Measurements from ENCODE around the gene EOMES.

DNA sequence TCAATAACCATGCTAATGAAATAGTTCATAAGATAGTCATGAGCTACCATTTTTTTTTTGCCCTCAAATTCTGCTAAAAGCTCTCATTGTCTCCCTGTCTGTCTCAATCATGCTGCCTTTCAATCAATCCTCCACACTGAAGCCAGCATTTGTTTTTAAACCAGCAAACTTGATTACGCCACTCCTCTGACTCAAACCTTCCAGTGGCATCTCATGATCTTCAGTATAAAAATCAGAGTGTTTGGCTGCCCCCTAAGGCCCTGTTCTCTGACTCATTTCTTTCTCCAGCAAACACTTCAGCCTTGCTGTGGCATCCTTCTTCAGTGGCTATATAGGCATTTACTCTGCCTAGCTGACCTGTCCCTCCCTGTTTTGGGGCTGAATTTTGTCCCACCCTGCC lies 36.0 kb upstream of the EOMES start:
- no peak for TF ChIP-seq POLR2A (IDR thresholded peaks at IDR 0.05)
- TF ChIP-seq, protein P1, sequence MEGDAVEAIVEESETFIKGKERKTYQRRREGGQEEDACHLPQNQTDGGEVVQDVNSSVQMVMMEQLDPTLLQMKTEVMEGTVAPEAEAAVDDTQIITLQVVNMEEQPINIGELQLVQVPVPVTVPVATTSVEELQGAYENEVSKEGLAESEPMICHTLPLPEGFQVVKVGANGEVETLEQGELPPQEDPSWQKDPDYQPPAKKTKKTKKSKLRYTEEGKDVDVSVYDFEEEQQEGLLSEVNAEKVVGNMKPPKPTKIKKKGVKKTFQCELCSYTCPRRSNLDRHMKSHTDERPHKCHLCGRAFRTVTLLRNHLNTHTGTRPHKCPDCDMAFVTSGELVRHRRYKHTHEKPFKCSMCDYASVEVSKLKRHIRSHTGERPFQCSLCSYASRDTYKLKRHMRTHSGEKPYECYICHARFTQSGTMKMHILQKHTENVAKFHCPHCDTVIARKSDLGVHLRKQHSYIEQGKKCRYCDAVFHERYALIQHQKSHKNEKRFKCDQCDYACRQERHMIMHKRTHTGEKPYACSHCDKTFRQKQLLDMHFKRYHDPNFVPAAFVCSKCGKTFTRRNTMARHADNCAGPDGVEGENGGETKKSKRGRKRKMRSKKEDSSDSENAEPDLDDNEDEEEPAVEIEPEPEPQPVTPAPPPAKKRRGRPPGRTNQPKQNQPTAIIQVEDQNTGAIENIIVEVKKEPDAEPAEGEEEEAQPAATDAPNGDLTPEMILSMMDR (IDR thresholded peaks at IDR 0.05), result no peak
